ENCODE measurements around the gene CTDP1. TPM values are rescaled to one million over a fixed set of nuclear protein-coding genes. Genes with fewer than 3 reads are reported as not detected.

CTDP1 gene
- total and polyA plus RNA-seq, 4 donors: 2.7 to 13.9 (median 10.5) TPM

DNA sequence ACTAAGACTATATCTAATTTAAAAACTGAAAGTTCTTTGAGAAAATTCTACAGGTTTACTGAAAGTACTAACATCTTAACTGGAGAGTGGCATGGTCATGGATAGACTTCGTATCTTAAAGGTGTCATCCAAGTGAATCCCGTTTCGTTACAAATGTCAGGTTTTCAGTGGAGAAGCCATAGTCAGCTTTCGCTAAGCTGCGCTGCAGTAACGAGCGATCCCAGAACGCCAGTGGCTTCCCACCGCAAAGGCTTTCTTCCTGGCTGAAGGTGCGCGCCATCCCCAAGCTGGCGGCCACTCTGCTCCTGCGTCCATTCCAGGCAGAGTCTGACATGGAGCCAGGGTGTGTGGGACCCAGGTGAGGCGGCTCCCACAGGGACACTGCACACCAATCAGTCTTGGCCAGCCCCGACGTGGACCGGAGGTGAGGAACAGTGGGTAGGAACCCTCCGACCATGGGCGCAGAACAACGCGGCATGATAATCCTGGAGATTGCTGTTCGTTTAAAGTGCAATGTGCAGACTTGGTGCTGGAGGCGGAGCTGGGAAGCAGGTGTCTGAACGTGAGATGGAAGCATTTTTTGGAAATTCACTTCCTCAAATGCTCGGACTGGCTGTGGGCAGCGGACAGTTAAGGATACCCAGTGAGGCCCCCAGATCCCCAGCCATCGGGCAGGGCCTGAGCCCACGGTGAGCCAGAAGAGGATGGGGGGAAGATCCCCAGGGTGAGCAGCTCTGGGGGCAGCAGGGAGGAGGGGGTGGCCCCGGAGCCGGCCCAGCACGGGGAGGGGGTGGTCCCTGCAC, 90.3 kb downstream of the CTDP1 start:
- 86% methylated on average over 31 of the region's 31 CpGs for WGBS
- Histone ChIP-seq H3K4me1 (ENCODE audit: control insufficient read depth in 4 of 4, insufficient read depth in 4 of 4, low read length in 3 of 4) (no peaks in the 10 kb centered on the region), H3K9ac (ENCODE audit: low read depth in 1 of 2, low read length in 2 of 2) (no peak overlapping the region), H3K27ac (ENCODE audit: low read depth in 1 of 2, low read length in 2 of 2) (no peak overlapping the region), H3K36me3 (ENCODE audit: control insufficient read depth in 4 of 4, insufficient read depth in 3 of 4, low read depth in 1 of 4, low read length in 3 of 4) (peaks cover 0 to 2% (median 0%) of the 10 kb centered on the region in 4 donors), H3K9me3 (ENCODE audit: control insufficient read depth in 4 of 4, low read length in 3 of 4) (peaks cover 0 to 6% (median 3%) of the 10 kb centered on the region in 4 donors), H3K27me3 (ENCODE audit: control insufficient read depth in 4 of 4, insufficient read depth in 4 of 4, low read length in 3 of 4) (no peaks in the 10 kb centered on the region), H3K4me3 (ENCODE audit: low read depth in 1 of 3, low read length in 3 of 3) (no peak overlapping the region)
- TF ChIP-seq SP1 (IDR thresholded peaks at IDR 0.05) (no peak), HNF4A (conservative IDR thresholded peaks at IDR 0.05) (no peak), FOXA1 (IDR thresholded peaks at IDR 0.05) (no peak), HNF4G (IDR thresholded peaks at IDR 0.05) (no peak), YY1 (IDR thresholded peaks at IDR 0.05) (no peak)
- TF ChIP-seq, protein P1, sequence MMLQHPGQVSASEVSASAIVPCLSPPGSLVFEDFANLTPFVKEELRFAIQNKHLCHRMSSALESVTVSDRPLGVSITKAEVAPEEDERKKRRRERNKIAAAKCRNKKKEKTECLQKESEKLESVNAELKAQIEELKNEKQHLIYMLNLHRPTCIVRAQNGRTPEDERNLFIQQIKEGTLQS (IDR thresholded peaks at IDR 0.05): no peak
- TF ChIP-seq, protein P2, sequence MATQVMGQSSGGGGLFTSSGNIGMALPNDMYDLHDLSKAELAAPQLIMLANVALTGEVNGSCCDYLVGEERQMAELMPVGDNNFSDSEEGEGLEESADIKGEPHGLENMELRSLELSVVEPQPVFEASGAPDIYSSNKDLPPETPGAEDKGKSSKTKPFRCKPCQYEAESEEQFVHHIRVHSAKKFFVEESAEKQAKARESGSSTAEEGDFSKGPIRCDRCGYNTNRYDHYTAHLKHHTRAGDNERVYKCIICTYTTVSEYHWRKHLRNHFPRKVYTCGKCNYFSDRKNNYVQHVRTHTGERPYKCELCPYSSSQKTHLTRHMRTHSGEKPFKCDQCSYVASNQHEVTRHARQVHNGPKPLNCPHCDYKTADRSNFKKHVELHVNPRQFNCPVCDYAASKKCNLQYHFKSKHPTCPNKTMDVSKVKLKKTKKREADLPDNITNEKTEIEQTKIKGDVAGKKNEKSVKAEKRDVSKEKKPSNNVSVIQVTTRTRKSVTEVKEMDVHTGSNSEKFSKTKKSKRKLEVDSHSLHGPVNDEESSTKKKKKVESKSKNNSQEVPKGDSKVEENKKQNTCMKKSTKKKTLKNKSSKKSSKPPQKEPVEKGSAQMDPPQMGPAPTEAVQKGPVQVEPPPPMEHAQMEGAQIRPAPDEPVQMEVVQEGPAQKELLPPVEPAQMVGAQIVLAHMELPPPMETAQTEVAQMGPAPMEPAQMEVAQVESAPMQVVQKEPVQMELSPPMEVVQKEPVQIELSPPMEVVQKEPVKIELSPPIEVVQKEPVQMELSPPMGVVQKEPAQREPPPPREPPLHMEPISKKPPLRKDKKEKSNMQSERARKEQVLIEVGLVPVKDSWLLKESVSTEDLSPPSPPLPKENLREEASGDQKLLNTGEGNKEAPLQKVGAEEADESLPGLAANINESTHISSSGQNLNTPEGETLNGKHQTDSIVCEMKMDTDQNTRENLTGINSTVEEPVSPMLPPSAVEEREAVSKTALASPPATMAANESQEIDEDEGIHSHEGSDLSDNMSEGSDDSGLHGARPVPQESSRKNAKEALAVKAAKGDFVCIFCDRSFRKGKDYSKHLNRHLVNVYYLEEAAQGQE (IDR thresholded peaks at IDR 0.05): no peak
- no peak for DNase-seq (ENCODE audit: low spot score)

DNA sequence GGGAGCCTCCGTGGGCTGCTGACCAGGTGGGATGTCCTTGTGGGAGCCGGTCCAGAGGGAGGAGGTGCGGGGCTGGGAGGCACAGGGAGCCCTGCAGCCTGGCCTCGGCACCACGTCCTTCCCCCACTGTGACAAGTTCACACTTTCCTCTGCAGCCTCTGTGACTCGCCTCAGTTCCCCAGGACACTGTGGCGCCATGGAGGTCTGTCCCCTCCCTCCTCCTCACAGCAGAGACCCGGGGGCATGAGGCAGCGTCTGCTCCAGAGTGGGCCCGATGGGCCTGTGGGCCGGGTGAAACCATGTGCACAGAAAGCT, 90.9 kb downstream of the CTDP1 start:
- Histone ChIP-seq H3K27me3 (ENCODE audit: control insufficient read depth in 4 of 4, insufficient read depth in 4 of 4, low read length in 3 of 4) (no peaks in the 10 kb centered on the region), H3K4me3 (ENCODE audit: low read depth in 1 of 3, low read length in 3 of 3) (no peak overlapping the region), H3K27ac (ENCODE audit: low read depth in 1 of 2, low read length in 2 of 2) (no peak overlapping the region), H3K36me3 (ENCODE audit: control insufficient read depth in 4 of 4, insufficient read depth in 3 of 4, low read depth in 1 of 4, low read length in 3 of 4) (peaks cover 0 to 2% (median 0%) of the 10 kb centered on the region in 4 donors), H3K4me1 (ENCODE audit: control insufficient read depth in 4 of 4, insufficient read depth in 4 of 4, low read length in 3 of 4) (no peaks in the 10 kb centered on the region), H3K9ac (ENCODE audit: low read depth in 1 of 2, low read length in 2 of 2) (no peak overlapping the region), H3K9me3 (ENCODE audit: control insufficient read depth in 4 of 4, low read length in 3 of 4) (peaks cover 0 to 6% (median 3%) of the 10 kb centered on the region in 4 donors)
- no peak for TF ChIP-seq RAD21 (IDR thresholded peaks at IDR 0.05)
- TF ChIP-seq YY1 (IDR thresholded peaks at IDR 0.05): no peak
- TF ChIP-seq, protein P2 (IDR thresholded peaks at IDR 0.05): no peak
- TF ChIP-seq RXRA (IDR thresholded peaks at IDR 0.05): no peak
- TF ChIP-seq JUND (IDR thresholded peaks at IDR 0.05): no peak
- no peak for DNase-seq (ENCODE audit: low spot score)
- 74% methylated on average over 11 of the region's 11 CpGs for WGBS

All from liver (tissue), 9 donors.